Measurements from ENCODE around the gene CYP2S1. TPM values are rescaled to one million over a fixed set of nuclear protein-coding genes. Genes with fewer than 3 reads are reported as not detected.

CYP2S1 gene
- total and polyA plus RNA-seq, 2 experiments from 2014 or later: 130 to 315 TPM

DNA sequence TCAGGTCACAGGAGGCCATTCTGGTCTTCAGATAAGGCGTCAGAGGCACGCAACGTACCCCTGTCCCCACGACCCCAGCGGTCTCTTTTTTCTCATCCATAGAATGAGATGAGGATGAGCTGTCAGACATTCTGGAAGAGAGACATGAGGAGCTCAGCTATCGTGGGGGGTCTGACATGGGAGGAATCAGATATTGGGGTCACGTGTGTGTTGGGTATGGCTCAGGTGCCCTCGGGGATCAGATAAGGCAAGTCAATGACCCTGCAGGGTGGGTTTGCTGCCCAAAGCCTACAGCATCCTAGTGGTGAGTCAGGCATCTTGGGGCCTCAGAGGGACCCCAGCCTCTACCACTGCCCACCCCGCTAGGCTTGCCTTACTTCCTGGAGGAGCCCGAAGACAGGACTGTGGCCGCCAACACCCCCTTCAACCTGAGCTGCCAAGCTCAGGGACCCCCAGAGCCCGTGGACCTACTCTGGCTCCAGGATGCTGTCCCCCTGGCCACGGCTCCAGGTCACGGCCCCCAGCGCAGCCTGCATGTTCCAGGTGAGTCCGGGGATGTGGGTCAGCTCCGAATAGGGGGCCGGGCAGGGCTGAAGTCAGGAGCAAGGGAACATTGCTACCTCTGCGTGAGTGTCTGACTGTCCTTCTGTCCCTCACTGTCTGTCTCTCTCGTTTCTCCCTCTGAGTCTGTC is 28.6 kb downstream of the CYP2S1 start:
- Mint-ChIP-seq H3K36me3 (ENCODE audit: low read depth) (peaks cover 19% of the 10 kb centered on the region), H3K4me3 (peak overlapping the region; percentile 17; the same call in 1 of the 3 replicates), H3K27ac (no peak overlapping the region; the same call in 1 of the 2 replicates), H3K27me3 (ENCODE audit: insufficient read depth, low read depth, poor library complexity) (peaks cover 10% of the 10 kb centered on the region), H3K4me1 (peaks cover 59% of the 10 kb centered on the region), H3K9me3 (no peaks in the 10 kb centered on the region; the same call in 2 of the 3 replicates)
- H3K27me3 ChIP-seq (ENCODE audit: insufficient read depth): no peaks in the 10 kb centered on the region
- DNase-seq (ENCODE audit: low spot score): no peak
- H3K79me2 ChIP-seq (replicated peaks; ENCODE audit: insufficient read depth): peaks cover 13% of the 10 kb centered on the region; the same call in 1 of the 2 replicates
- H3K4me2 ChIP-seq: no peak overlapping the region
- H3K9me2 ChIP-seq (ENCODE audit: insufficient read depth): no peaks in the 10 kb centered on the region
- ATAC-seq: no peak
- H4K20me1 ChIP-seq (replicated peaks; ENCODE audit: insufficient read depth): no peaks in the 10 kb centered on the region
- H3K27ac ChIP-seq (ENCODE audit: low read depth): no peak overlapping the region
- H3K4me1 ChIP-seq (ENCODE audit: insufficient read depth): peaks cover 38% of the 10 kb centered on the region
- TF ChIP-seq CREB1 (CRISPR knock-in tag; IDR thresholded peaks at IDR 0.05; ENCODE audit: low read depth) (no peak), POLR2AphosphoS5 (IDR thresholded peaks at IDR 0.05; ENCODE audit: low read depth) (no peak), STAT1 (IDR thresholded peaks at IDR 0.05; ENCODE audit: unreplicated experiment) (no peak), ZNF331 (CRISPR knock-in tag; IDR thresholded peaks at IDR 0.05; ENCODE audit: low read depth) (no peak), EZH2phosphoT487 (IDR thresholded peaks at IDR 0.05; ENCODE audit: unreplicated experiment) (no peak), EZH2 (IDR thresholded peaks at IDR 0.05; ENCODE audit: low read depth, unreplicated experiment) (no peak), ZNF114 (CRISPR knock-in tag; IDR thresholded peaks at IDR 0.05) (no peak)
- TF ChIP-seq, protein P1, sequence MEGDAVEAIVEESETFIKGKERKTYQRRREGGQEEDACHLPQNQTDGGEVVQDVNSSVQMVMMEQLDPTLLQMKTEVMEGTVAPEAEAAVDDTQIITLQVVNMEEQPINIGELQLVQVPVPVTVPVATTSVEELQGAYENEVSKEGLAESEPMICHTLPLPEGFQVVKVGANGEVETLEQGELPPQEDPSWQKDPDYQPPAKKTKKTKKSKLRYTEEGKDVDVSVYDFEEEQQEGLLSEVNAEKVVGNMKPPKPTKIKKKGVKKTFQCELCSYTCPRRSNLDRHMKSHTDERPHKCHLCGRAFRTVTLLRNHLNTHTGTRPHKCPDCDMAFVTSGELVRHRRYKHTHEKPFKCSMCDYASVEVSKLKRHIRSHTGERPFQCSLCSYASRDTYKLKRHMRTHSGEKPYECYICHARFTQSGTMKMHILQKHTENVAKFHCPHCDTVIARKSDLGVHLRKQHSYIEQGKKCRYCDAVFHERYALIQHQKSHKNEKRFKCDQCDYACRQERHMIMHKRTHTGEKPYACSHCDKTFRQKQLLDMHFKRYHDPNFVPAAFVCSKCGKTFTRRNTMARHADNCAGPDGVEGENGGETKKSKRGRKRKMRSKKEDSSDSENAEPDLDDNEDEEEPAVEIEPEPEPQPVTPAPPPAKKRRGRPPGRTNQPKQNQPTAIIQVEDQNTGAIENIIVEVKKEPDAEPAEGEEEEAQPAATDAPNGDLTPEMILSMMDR (conservative IDR thresholded peaks at IDR 0.05; ENCODE audit: low read depth in 2 of 2): no peak
- H3F3A ChIP-seq (replicated peaks; ENCODE audit: low read depth): peaks cover 16% of the 10 kb centered on the region; the same call in 1 of the 2 replicates
- H2AFZ ChIP-seq: no peak overlapping the region
- H3K4me3 ChIP-seq: no peak overlapping the region
- no peaks in the 10 kb centered on the region for H3K36me3 ChIP-seq (ENCODE audit: insufficient read depth)

GRCh38 chr19:41222240-41222639 is 29.2 kb downstream of the CYP2S1 start:
- Histone ChIP-seq H3K27me3 (ENCODE audit: insufficient read depth) (no peaks in the 10 kb centered on the region), H3K79me2 (replicated peaks; ENCODE audit: insufficient read depth) (peaks cover 13% of the 10 kb centered on the region; the same call in 1 of the 2 replicates), H3K9me2 (ENCODE audit: insufficient read depth) (no peaks in the 10 kb centered on the region), H4K20me1 (replicated peaks; ENCODE audit: insufficient read depth) (no peaks in the 10 kb centered on the region), H3K4me1 (ENCODE audit: insufficient read depth) (peaks cover 36% of the 10 kb centered on the region), H3F3A (replicated peaks; ENCODE audit: low read depth) (peaks cover 19% of the 10 kb centered on the region; the same call in 1 of the 2 replicates), H3K4me3 (no peak overlapping the region), H3K4me2 (no peak overlapping the region), H3K27ac (ENCODE audit: low read depth) (no peak overlapping the region), H3K36me3 (ENCODE audit: insufficient read depth) (no peaks in the 10 kb centered on the region), H2AFZ (no peak overlapping the region)
- Mint-ChIP-seq H3K27ac (no peak overlapping the region), H3K9me3 (no peaks in the 10 kb centered on the region; the same call in 2 of the 3 replicates), H3K4me1 (peaks cover 59% of the 10 kb centered on the region), H3K27me3 (ENCODE audit: insufficient read depth, low read depth, poor library complexity) (peaks cover 12% of the 10 kb centered on the region), H3K4me3 (no peak overlapping the region), H3K36me3 (ENCODE audit: low read depth) (peaks cover 19% of the 10 kb centered on the region)
- ATAC-seq (no peak), DNase-seq (ENCODE audit: low spot score) (no peak)
- no peak for TF ChIP-seq POLR2AphosphoS5 (IDR thresholded peaks at IDR 0.05; ENCODE audit: low read depth)
- TF ChIP-seq CREB1 (CRISPR knock-in tag; IDR thresholded peaks at IDR 0.05; ENCODE audit: low read depth): no peak
- TF ChIP-seq, protein P1 (conservative IDR thresholded peaks at IDR 0.05; ENCODE audit: low read depth in 2 of 2): no peak
- no peak for TF ChIP-seq STAT1 (IDR thresholded peaks at IDR 0.05; ENCODE audit: unreplicated experiment)
- no peak for TF ChIP-seq ZNF462 (CRISPR knock-in tag; IDR thresholded peaks at IDR 0.05)
- TF ChIP-seq JUNB (IDR thresholded peaks at IDR 0.05; ENCODE audit: unreplicated experiment): no peak
- TF ChIP-seq ZNF114 (CRISPR knock-in tag; IDR thresholded peaks at IDR 0.05): no peak

Data from GM23338 (cell line).